Thyroid gland (tissue), 4 donors: ENCODE measurements around the gene RNF167. TPM values are rescaled to one million over a fixed set of nuclear protein-coding genes. Genes with fewer than 3 reads are reported as not detected.

Source experiments
- DNase-seq, 2 donors: peaks; one replicate each; pipeline ENCODE4 v3.0.0-alpha.2; 2019
- H3K27ac ChIP-seq, 3 donors: fragments of 200-600 bp; sonication (generic); 1 replicate in 2 of 3; 2 replicates in 1 of 3; pipeline ENCODE4 v1.5.1; 2016 to 2019; ENCODE audit warnings: mild to moderate bottlenecking in 1 of 3, moderate library complexity in 1 of 3
- H3K27me3 ChIP-seq: fragments of 200-600 bp; sonication (generic); one replicate; pipeline ENCODE4 v1.5.1; 2019
- H3K36me3 ChIP-seq, 2 donors: fragments of 200-600 bp; sonication (generic); one replicate each; pipeline ENCODE4 v1.5.1; 2016 to 2019
- H3K4me1 ChIP-seq, 2 donors: fragments of 200-600 bp; sonication (generic); one replicate each; pipeline ENCODE4 v1.5.1; 2017 to 2019
- H3K4me3 ChIP-seq, 3 donors: fragments of 200-600 bp; sonication (generic); replicated peaks in 1 of 3; 1 replicate in 2 of 3; 2 replicates in 1 of 3; pipeline ENCODE4 v1.5.1; 2016; ENCODE audit warnings: mild to moderate bottlenecking in 1 of 3
- H3K9me3 ChIP-seq: fragments of 200-600 bp; sonication (generic); one replicate; pipeline ENCODE4 v1.5.1; 2017
- CTCF ChIP-seq, 6 experiments: fragments of 200-600 bp in 3 of 6; fragments of 450-650 bp in 3 of 6; sonication (generic) in 3 of 6; IDR thresholded peaks; one replicate each; pipeline ENCODE4 v1.5.1; 2016 to 2019; ENCODE audit warnings: antibody characterized with exemption in 6 of 6, mild to moderate bottlenecking in 2 of 6, inconsistent platforms in 1 of 6, moderate library complexity in 1 of 6
- POLR2A ChIP-seq, 2 donors: fragments of 450-650 bp; IDR thresholded peaks; one replicate each; pipeline ENCODE4 v1.6.1; 2017; ENCODE audit warnings: antibody characterized with exemption in 2 of 2, mild to moderate bottlenecking in 2 of 2, moderate library complexity in 1 of 2
- WGBS, 2 donors: methylation state at CpG; one replicate each; pipeline ENCODE4 v1.1.5; 2017; 5-methylcytosine and 5-hydroxymethylcytosine counted together
- intact Hi-C: fragments of 100-400 bp; cut with DNase I; formaldehyde crosslinking; loops from one replicate; pipeline ENCODE4 v1.15.1; 2023
- total RNA-seq, 4 donors: library from RNA; depleted of rRNA; stranded (reverse); fragments of >200 nt; gene quantifications; one replicate each; pipeline ENCODE4 v1.2.3, GENCODE V29; 2016

Gene RNF167
- total RNA-seq, 4 donors from 2014 or later: 47.1 to 77.0 (median 67.2) TPM

- WGBS, 2 donors: 94 to 97% methylated on average over 12 of the region's 12 CpGs
- DNase-seq: no peak
- Histone ChIP-seq H3K27me3 (no peaks in the 10 kb centered on the region), H3K4me1 (peaks cover 11 to 14% of the 10 kb centered on the region in 2 donors), H3K9me3 (no peaks in the 10 kb centered on the region), H3K36me3 (peaks cover 22 to 34% of the 10 kb centered on the region in 2 donors), H3K27ac (no peak overlapping the region), H3K4me3 (no peak overlapping the region)
- TF ChIP-seq POLR2A (IDR thresholded peaks at IDR 0.05) (no peak), CTCF (IDR thresholded peaks at IDR 0.05) (no peak)
- intact Hi-C loops: no loop called here
Measured at GRCh38 chr17:4972322-4972721, 32.3 kb downstream of the RNF167 start.

GRCh38 chr17:4972752-4973151 lies 32.7 kb downstream of the RNF167 start:
- Histone ChIP-seq H3K4me3 (no peak overlapping the region), H3K27ac (no peak overlapping the region), H3K9me3 (no peaks in the 10 kb centered on the region), H3K4me1 (peaks cover 11 to 14% of the 10 kb centered on the region in 2 donors), H3K27me3 (no peaks in the 10 kb centered on the region), H3K36me3 (peaks cover 26 to 38% of the 10 kb centered on the region in 2 donors)
- DNase-seq: no peak
- whole genome bisulfite sequencing, 2 donors: 79 to 82% methylated on average over 12 of the region's 12 CpGs
- TF ChIP-seq POLR2A (IDR thresholded peaks at IDR 0.05): no peak
- no peak for TF ChIP-seq CTCF (IDR thresholded peaks at IDR 0.05)
- intact Hi-C loops: no loop called here

GRCh38 chr17:4973256-4974114 lies 33.4 kb downstream of the RNF167 start:
- Histone ChIP-seq H3K9me3 (no peaks in the 10 kb centered on the region), H3K4me3 (no peak overlapping the region), H3K4me1 (peaks cover 5 to 8% of the 10 kb centered on the region in 2 donors), H3K27me3 (no peaks in the 10 kb centered on the region), H3K36me3 (peaks cover 34 to 45% of the 10 kb centered on the region in 2 donors), H3K27ac (no peak overlapping the region)
- TF ChIP-seq CTCF (IDR thresholded peaks at IDR 0.05) (no peak), POLR2A (IDR thresholded peaks at IDR 0.05) (no peak)
- WGBS, 2 donors: 93 to 97% methylated on average over 9 to 10 of the region's 10 CpGs
- no peak for DNase-seq
- intact Hi-C loops: no loop called here

- WGBS, 2 donors: 87 to 89% methylated on average over 9 of the region's 9 CpGs
- Histone ChIP-seq H3K9me3 (no peaks in the 10 kb centered on the region), H3K36me3 (peaks cover 41 to 50% of the 10 kb centered on the region in 2 donors), H3K27ac (no peak overlapping the region), H3K4me1 (peaks cover 0 to under 1% of the 10 kb centered on the region in 2 donors), H3K4me3 (no peak overlapping the region), H3K27me3 (no peaks in the 10 kb centered on the region)
- TF ChIP-seq CTCF (IDR thresholded peaks at IDR 0.05): no peak
- TF ChIP-seq POLR2A (IDR thresholded peaks at IDR 0.05): no peak
- DNase-seq: no peak
- intact Hi-C loops: no loop called here
Measured at GRCh38 chr17:4974115-4974670, 34.1 kb downstream of the RNF167 start.

- Histone ChIP-seq H3K36me3 (peaks cover 43 to 48% of the 10 kb centered on the region in 2 donors), H3K27ac (no peak overlapping the region), H3K4me1 (no peaks in the 10 kb centered on the region), H3K27me3 (no peaks in the 10 kb centered on the region), H3K9me3 (no peaks in the 10 kb centered on the region), H3K4me3 (no peak overlapping the region)
- intact Hi-C loops: no loop called here
- no peak for DNase-seq
- TF ChIP-seq CTCF (IDR thresholded peaks at IDR 0.05): no peak
- no peak for TF ChIP-seq POLR2A (IDR thresholded peaks at IDR 0.05)
Measured at GRCh38 chr17:4978726-4979125, 38.7 kb downstream of the RNF167 start.
